A673 (cell line): Measurements from ENCODE around the gene CTIF. TPM values are rescaled to one million over a fixed set of nuclear protein-coding genes. Genes with fewer than 3 reads are reported as not detected.

Experiments
- BruUV-seq: library from RNA; stranded (reverse); fragments of 400-500 nt; replicated peaks from 2 replicates; lab custom pipeline; 2021; lab: Mats Ljungman, UMichigan
- CTCF ChIA-PET: fragments of 300-600 bp; sonication (Branson Sonifier 250); formaldehyde crosslinking; loops from one replicate; lab custom pipeline; 2022; ENCODE audit warnings: antibody characterized with exemption; lab: Charles Lee
- POLR2A ChIA-PET: fragments of 300-600 bp; sonication (Branson Sonifier 250); formaldehyde crosslinking; loops from one replicate; lab custom pipeline; 2022; ENCODE audit warnings: antibody characterized with exemption; ENCODE audit not compliant: low non-redundant PET; lab: Charles Lee
- DNase-seq: peaks from one replicate; pipeline ENCODE4 v3.0.0-alpha.2; 2015; ENCODE audit warnings: low spot score
- H3K27ac ChIP-seq: fragments of 200-600 bp; sonication (generic); 2 replicates; pipeline ENCODE4 v1.5.1; 2016; ENCODE audit warnings: mixed run types, low read depth, mild to moderate bottlenecking, mixed read lengths, antibody characterized with exemption, low read length; ENCODE audit not compliant: poor library complexity, severe bottlenecking
- H3K27me3 ChIP-seq: fragments of 200-600 bp; sonication (generic); replicated peaks from 2 replicates; pipeline ENCODE4 v1.6.1; 2017; ENCODE audit warnings: mixed run types, low read depth, mild to moderate bottlenecking, mixed read lengths, antibody characterized with exemption, low read length; ENCODE audit not compliant: insufficient read depth, poor library complexity
- H3K36me3 ChIP-seq: fragments of 200-600 bp; sonication (generic); 2 replicates; pipeline ENCODE4 v1.6.1; 2016; ENCODE audit warnings: mixed run types, mild to moderate bottlenecking, mixed read lengths, antibody characterized with exemption, low read length; ENCODE audit not compliant: insufficient read depth, poor library complexity, severe bottlenecking
- H3K4me1 ChIP-seq: fragments of 200-600 bp; sonication (generic); 2 replicates; pipeline ENCODE4 v1.6.1; 2017; ENCODE audit warnings: mixed run types, mild to moderate bottlenecking, mixed read lengths, antibody characterized with exemption, low read length; ENCODE audit not compliant: insufficient read depth, poor library complexity, severe bottlenecking
- H3K4me3 ChIP-seq: fragments of 200-600 bp; sonication (generic); 2 replicates; pipeline ENCODE4 v1.5.1; 2016; ENCODE audit warnings: low read depth, mixed run types, mild to moderate bottlenecking, mixed read lengths, low read length; ENCODE audit not compliant: poor library complexity, severe bottlenecking
- H3K9me3 ChIP-seq: fragments of 200-600 bp; sonication (generic); 2 replicates; pipeline ENCODE4 v1.6.1; 2016; ENCODE audit warnings: mixed run types, low read depth, mild to moderate bottlenecking, mixed read lengths, antibody characterized with exemption, low read length; ENCODE audit not compliant: poor library complexity, severe bottlenecking
- CTCF ChIP-seq: fragments of 300-800, 200-600 bp; sonication (generic); conservative IDR thresholded peaks from 2 replicates; pipeline ENCODE4 v1.5.1; 2017; ENCODE audit warnings: low read depth, mild to moderate bottlenecking, antibody characterized with exemption, low read length, moderate library complexity, mixed read lengths
- EZH2 ChIP-seq: fragments of 200-600 bp; sonication (generic); IDR thresholded peaks from 2 replicates; pipeline ENCODE4 v1.6.1; 2017; ENCODE audit warnings: borderline replicate concordance, low read depth, mild to moderate bottlenecking, mixed read lengths, antibody characterized with exemption, low read length; ENCODE audit not compliant: poor library complexity, severe bottlenecking
- intact Hi-C: fragments of 100-400 bp; cut with micrococcal nuclease; formaldehyde crosslinking; loops from one replicate; pipeline ENCODE4 v1.10.0; 2022; ENCODE audit not compliant: unreplicated experiment
- total RNA-seq: library from RNA; stranded (reverse); gene quantifications from 2 replicates; pipeline ENCODE4 v1.2.3, GENCODE V29; 2021

Gene CTIF
- total RNA-seq, 1 experiment from 2014 or later, result 23.5 TPM

GRCh38 chr18:48766487-48766886 lies 227.7 kb downstream of the CTIF start:
- no peaks in the 10 kb centered on the region for H3K4me1 ChIP-seq
- H3K36me3 ChIP-seq, result no peaks in the 10 kb centered on the region
- no peaks in the 10 kb centered on the region for H3K27me3 ChIP-seq
- CTCF ChIA-PET, result no interaction called here
- H3K9me3 ChIP-seq, result no peaks in the 10 kb centered on the region
- H3K4me3 ChIP-seq, result no peak overlapping the region
- intact Hi-C loops, result no loop called here
- no peak for DNase-seq
- TF ChIP-seq EZH2 (no peak), CTCF (no peak)
- no peak overlapping the region for H3K27ac ChIP-seq
- POLR2A ChIA-PET, result no interaction called here
- no TSS peak for BruUV-seq

- DNase-seq, result no peak
- no peak overlapping the region for H3K27ac ChIP-seq
- intact Hi-C loops, result no loop called here
- no peaks in the 10 kb centered on the region for H3K9me3 ChIP-seq
- ChIA-PET CTCF (no interaction called here), POLR2A (no interaction called here)
- no peaks in the 10 kb centered on the region for H3K4me1 ChIP-seq
- no peak overlapping the region for H3K4me3 ChIP-seq
- no peaks in the 10 kb centered on the region for H3K27me3 ChIP-seq
- H3K36me3 ChIP-seq, result no peaks in the 10 kb centered on the region
- BruUV-seq, result no TSS peak
- no peak for TF ChIP-seq CTCF
- TF ChIP-seq EZH2, result no peak
These were observed 228.4 kb downstream of the CTIF start for GRCh38 chr18:48767090-48767690.

- no peak for DNase-seq
- intact Hi-C loops, result no loop called here
- Histone ChIP-seq H3K4me1 (no peaks in the 10 kb centered on the region), H3K4me3 (no peak overlapping the region), H3K27ac (no peak overlapping the region), H3K27me3 (no peaks in the 10 kb centered on the region), H3K9me3 (no peaks in the 10 kb centered on the region), H3K36me3 (no peaks in the 10 kb centered on the region)
- ChIA-PET CTCF (no interaction called here), POLR2A (no interaction called here)
- no TSS peak for BruUV-seq
- TF ChIP-seq EZH2, result no peak
- TF ChIP-seq CTCF, result 0 out of 2 replicates have a peak, but pooled peaks have one; percentile 27
These were observed 230.3 kb downstream of the CTIF start for GRCh38 chr18:48769006-48769636.
